HG02884 (cell line): Measurements from ENCODE around the gene LMBR1L.
A peak's percentile ranks its signal among the peaks of the same experiment; 100 is the strongest.
"Not testable (repeated sequence)": the region's sequence is repeated elsewhere in the genome, so short reads cannot be mapped to it uniquely, and the experiment has no call there.

Source experiments
- ATAC-seq: cut with Tn5 transposase; IDR thresholded peaks from one replicate; pipeline ENCODE4 v1.9.1; 2021; ENCODE audit warnings: mild to moderate bottlenecking, moderate library complexity; ENCODE audit not compliant: unreplicated experiment

The LMBR1L gene, protein sequence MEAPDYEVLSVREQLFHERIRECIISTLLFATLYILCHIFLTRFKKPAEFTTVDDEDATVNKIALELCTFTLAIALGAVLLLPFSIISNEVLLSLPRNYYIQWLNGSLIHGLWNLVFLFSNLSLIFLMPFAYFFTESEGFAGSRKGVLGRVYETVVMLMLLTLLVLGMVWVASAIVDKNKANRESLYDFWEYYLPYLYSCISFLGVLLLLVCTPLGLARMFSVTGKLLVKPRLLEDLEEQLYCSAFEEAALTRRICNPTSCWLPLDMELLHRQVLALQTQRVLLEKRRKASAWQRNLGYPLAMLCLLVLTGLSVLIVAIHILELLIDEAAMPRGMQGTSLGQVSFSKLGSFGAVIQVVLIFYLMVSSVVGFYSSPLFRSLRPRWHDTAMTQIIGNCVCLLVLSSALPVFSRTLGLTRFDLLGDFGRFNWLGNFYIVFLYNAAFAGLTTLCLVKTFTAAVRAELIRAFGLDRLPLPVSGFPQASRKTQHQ

DNA sequence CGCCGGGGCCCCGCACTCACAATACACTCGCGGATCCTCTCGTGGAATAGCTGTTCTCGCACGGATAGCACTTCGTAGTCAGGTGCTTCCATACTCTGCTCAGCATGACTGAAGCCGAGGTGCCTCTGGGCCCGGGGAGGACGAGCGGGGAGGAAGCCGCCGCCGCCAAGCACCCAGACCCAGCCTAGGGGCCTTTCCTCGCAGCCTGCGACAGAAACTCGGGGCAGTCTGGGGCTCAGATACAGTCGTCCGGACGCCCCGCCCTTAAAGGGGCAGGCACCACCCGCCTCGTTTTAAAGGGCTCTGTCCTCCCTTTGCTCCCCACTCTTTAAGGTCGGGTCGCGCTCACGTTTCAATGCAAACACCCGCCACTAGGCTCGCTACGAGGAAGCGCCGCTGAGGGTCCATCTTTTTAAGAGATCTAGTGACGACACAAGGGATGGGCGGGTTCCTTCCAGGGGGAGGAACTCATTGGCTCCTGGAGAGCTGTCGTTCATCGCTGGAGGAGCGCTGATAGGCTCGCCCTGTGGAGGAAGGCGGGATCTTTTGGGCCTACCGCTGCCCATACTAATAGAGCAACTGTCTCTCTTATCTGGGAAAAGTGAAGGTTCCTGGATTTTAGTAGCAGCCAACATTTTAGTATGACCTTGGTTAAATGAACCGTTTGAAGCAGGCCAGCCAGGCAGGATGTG is at the start of gene LMBR1L:
LMBR1L (minus strand) TSS at position 384 of the 692 bp plus-strand sequence; CDS start at position 92, 292 bp downstream.
- ATAC-seq, result peak; percentile 97

DNA sequence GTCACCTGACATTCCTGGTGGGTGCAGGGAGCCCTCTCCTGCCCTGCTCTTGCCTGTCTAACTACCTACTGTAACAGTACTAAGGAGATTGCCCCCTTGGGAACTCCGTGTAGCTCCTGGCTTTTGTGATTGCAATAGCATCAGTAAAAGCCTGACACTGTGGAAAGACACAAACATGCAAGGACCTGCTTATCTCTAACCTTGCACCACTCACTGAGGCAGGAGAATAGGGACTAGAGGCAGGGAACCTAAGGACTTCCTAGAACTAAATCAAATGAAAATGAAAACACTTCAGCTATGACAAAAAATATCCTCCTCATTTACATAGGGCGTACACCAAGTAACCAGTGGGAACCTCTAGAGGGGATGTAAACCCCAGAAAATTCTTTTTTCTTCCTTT is 49.8 kb upstream of the LMBR1L start:
- ATAC-seq, result no peak

DNA sequence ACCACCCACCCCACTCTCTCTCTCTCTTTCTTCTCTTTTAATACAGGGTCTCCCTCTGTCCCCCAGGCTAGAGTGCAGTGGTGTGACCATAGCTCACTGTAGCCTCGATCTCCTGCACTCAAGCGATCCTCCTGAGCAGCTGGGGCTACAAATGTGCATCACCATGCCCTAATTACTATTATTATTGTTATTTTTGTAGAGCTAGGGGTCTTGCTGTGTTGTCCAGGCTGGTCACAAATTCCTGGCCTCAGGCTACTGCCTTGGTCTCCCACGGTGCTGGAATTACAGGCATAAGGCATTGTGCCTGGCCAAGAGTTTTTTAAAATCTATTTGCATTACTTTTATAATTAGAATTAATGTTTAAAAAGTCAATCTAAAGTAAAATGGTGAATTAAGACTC is 43.6 kb upstream of the LMBR1L start:
- no peak for ATAC-seq

DNA sequence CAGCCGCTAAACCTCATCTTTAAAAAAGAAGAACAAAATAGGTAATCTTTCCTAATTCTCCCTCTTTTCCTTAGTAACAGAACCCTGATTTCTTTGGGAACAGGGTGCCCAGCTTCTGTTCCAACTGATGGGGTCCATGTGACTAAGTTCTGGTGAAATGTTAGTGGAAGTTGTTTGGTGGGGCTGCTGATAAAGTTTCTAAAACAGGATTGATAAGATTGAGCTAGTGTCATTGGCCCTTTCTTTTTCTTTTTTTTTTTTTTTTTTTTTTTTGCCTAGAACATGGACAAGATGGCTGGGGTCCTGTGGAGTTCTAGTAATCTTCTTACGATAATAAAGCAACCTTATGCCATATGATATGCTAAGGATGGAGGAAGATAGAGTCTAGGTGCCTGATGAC is 36.7 kb upstream of the LMBR1L start:
- no peak for ATAC-seq

DNA sequence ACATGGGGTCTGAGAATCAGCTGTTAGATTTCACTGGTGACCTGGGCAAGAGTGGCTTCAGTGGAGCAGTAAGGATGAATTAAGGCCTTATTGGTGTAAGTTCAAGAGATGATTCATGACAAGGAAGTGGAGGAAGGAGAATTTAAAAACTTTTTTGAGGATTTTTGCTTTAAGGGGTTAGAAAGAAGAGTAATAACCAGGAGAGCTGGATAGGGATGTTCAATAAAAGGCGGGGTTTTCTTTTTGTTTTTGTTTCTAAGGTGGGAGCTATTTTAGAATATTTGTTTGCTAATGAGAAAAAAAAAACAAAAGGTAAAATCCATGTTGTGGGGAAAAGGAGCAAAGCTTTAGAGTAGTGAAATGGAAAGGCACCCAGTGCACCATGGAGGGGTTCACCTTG is 35.8 kb upstream of the LMBR1L start:
- ATAC-seq, result no peak

DNA sequence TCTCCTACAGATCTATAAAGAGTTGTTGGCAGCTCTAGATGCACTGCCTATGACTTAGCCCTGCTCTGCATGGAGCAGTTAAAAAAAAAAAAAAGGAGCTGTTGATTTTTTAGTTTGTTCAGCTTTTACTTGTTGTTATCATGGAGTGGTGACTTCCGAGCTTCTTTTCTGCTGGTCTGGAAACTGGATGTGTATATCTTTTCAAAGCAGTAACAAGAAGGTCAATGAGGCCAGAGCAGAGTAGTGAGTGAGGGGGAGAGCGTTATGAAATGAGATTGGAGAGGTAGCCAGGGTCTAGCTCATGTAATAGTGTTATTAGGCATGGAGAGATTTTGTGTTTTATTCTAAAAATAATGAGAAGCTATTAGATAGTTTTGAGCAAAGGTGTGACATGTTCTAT is 33.7 kb upstream of the LMBR1L start:
- ATAC-seq, result no peak

DNA sequence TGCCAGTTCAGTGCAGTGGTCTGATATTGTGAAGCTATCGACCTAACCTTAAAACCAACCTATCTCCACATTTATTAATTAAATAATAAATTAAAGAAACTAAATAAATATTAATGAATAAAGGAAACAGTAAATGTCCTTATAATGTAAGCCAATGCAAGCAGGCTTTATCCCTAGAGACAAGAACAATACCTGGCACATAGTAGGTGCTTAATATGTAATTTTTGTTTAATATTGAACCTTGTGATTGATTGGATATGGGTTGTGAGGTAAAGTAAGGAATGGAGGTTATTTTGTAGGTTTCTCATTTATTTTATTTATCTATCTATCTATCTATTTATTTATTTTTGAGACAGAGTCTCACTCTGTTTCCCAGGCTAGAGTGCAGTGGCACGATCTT is 28.4 kb upstream of the LMBR1L start:
- ATAC-seq, result no peak

DNA sequence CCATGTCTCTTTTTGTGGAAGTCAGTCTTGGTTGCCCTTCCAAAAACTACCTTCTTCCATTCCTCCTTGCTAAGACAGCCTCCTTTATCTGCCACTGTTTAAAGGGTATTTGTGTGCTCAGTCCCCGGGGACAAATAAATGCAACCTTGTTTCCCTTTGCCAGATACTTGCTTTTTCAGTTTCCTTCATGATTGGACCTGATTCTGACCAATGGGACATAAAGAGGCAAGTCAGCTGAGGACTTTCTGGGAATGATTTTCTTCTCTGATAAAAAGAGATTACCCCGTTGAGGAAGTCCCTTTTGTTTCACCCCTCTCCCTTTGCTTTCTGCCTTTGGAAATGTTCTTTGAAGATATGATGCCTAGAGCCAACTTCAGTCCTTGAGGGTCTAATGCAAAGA is 27.9 kb upstream of the LMBR1L start:
- ATAC-seq, result no peak

DNA sequence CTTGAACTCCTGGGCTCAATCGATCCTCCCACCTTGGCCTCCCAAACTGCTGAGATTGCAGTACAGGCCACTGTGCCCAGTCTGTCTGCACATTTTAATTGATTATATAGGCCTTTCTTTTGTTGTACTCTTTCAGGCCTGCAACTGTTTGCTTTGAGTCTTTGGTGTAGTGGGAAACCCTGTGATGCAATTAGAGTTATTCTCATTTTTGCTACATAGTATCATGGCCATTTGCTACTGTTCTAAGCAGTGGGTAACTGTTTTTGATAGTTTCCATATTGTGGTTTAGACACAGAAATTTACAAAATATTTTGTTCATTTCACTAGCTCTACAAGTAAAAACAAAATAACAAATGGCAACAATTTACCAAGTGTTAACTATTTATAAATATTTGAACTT is 26.8 kb upstream of the LMBR1L start:
- ATAC-seq, result no peak

DNA sequence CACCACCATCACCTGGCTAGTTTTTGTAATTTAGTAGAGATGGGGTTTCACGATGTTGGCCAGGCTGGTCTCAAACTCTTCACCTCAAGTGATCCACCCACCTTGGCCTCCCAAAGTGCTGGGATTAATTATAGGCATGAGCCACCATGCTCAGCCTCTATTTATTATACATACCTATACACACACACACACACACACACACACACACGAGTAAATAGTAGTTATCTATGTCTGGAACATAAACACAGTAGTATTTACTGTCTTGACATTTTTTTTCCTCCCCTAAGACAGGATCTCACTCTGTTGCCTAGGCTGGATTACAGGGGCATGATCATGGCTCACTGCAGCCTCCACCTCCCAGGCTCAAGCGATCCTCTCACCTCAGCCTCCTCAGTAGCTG is 26.4 kb upstream of the LMBR1L start:
- ATAC-seq, result not testable (repeated sequence)

DNA sequence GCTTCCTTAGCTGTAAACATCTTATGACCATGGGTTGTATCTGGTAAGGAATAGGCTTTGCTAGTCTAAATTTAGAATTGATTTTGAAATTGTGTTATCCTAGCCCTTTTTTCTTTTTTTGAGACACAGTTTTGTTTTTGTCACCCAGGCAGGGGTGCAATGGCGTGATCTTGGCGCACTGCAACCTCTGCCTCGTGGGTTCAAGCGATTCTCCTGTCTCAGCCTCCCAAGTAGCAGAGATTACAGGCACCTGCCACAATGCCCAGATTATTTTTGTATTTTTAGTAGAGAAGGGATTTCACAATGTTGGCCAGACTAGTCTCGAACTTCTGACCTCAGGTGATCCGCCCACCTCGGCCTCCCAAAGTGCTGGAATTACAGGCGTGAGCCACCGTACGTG is 22.9 kb upstream of the LMBR1L start:
- ATAC-seq, result no peak

DNA sequence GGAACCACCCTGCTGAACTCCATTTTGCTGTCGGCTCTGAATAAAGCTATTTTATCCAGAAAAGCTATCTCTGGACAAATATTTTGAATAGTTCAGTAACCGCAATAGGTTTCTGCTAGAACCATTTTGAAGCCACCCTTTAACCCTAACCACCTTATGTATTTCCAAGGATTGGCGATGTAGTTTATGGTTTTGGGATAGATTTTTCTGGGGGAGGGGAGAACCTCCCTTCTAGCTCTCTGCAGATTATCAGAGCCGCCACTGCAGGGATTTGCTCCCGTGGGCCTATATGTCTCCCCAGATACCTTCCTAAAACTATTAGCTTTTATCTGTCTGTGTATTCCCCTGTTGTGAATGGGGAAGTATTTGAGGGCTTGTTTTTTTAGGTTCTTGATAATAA is 22.4 kb upstream of the LMBR1L start:
- no peak for ATAC-seq

DNA sequence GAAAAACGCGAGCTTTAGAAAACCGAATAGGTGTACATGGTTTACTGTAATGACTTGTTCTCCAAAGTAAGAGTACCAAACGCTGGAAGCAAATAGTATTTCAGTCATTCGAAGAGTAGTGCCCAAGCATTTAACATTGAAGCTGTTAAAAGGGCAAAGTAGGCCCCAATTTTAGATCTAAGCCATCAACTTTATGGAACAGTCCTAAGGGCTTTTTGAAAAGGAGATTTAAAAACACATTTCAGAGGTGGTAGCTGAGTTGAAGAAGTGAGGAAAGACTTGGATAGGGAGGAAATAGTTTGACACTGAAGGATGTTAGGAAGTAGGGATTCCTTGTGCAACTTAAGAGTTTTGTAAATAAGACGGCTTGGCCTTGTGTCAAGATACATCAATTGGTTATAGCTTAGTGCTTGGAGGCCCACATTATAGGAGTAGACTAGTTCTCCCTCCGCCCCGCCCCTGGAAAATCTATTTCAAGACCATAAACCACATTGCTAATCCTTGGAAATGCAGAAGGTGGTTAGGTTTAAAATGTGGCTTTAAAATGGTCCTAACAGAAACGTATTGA is 21.3 kb upstream of the LMBR1L start:
- no peak for ATAC-seq

DNA sequence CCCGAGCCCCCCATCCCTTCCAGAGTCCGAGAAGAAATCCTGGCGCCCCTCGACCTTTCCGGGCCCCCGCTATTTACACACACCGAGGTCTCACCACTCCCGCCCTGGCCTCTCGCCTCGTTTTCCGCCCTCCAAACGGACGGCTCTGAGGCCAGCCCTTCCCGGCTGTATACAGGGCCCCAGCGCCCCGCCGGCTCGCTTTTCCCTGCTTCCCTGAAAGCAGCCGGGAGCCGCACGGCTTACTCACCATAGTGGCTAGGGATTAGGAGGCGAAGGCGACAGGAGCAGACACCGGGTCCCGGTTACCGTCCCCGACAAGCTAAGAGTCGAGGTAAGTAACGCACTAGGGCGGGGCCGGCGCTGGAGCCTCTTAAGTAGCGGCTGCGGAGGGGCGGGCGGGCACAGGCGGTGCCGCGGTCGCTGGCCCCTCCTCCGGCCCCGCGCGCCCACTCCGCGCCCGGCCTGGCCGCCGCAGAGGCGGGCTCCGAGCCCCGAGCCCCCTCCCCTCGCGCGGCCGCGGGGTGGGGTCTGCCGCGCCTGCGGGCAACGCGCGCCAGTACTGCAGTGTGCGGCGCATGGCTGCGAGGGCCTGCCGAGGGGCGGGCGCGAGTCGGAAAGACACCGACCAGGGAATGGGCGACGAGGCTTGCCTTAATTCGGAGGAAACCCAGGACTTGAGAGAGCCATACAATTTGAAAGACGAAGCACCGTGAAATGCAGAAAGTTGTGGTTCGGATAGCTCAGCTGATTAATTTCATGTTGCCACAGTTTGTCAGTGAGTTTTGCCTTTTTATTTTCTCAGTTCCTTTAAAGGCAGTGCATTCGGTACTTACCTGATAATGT is 20.6 kb upstream of the LMBR1L start, which contains the start of gene TUBA1B:
TUBA1B (minus strand) TSS at position 345 of the 843 bp plus-strand sequence; CDS start at position 250, 95 bp downstream.
- peak; percentile 54 for ATAC-seq

DNA sequence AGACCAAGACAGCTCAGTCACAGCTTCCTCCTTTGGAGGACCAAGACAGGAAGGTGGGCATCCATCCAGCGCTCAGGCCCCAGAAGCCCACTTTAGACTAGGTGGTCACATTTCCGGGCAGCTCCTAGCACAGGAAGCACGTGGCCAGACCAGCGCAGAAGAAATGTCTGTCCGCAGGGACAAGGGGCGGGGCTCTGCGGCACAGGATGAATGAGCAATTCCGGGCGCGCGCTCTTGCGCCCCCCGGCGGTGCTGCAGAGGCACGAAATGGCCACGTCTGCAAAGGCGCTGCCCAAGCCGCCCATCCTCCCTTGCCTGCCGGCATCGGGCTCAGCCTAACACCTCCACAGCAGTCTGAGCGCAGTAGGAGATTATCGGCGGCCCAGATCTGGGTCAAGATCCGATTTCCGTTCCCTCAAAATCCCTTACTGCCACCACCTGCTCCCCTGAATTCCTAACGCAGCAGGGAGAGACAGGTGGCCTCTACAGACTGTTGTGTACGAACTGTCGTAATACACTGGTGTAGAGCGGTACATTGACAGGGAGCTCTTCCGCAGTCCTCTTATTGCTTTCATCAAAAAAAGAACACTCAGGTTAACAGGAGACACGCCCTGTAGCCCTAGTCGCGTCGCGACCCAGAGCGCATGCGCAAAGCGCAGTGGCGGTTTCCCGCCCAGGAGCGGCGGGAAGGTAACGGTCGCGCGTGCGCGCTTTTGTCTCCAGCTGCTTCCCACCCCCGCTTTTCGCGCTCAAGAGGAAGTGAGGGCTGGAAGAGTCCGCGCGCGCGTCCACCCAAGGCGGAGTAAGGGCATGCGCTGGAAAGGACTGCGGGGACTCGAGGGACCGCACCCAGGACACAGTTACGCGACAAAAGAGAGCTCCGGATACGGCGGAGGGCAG is 19.8 kb upstream of the LMBR1L start:
- ATAC-seq, result peak; percentile 45

DNA sequence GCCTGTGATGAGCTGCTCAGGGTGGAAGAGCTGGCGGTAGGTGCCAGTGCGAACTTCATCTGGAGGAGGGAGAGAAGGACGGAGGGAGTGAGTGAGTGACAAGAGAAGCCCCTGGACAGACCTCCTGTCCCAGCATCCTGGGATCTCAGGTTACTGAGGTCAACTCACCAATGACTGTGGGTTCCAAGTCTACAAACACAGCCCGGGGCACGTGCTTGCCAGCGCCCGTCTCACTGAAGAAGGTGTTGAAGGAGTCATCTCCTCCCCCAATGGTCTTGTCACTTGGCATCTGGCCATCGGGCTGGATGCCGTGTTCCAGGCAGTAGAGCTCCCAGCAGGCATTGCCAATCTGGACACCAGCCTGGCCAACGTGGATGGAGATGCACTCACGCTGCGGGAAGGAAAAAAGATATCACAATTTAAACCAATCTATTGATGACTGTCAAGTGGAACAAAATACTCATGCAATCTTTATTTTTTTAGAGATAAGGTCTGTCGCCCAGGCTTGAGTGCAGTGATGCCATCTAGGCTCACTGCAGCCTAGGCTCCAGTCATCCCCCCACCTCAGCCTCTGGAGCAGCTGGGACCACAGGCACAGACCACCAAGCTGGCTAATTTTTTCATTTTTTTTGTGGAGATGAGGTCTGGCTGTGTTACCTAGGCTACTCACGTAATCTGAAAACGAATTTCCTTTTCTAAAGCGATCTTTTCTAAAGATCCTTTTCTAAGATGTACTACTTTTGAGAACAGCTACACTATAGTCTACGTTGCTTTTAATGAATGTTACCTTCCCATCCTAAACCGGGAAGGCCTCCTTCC is 18.9 kb upstream of the LMBR1L start:
- no peak for ATAC-seq

DNA sequence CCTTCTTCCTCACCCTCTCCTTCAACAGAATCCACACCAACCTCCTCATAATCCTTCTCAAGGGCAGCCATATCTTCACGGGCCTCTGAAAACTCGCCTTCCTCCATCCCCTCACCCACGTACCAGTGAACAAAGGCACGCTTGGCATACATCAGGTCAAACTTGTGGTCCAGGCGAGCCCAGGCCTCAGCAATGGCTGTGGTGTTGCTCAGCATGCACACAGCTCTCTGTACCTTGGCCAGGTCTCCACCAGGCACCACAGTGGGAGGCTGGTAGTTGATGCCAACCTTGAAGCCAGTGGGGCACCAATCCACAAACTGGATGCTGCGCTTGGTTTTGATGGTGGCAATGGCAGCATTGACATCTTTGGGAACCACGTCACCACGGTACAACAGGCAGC is 17.3 kb upstream of the LMBR1L start:
- ATAC-seq, result not testable (repeated sequence)

DNA sequence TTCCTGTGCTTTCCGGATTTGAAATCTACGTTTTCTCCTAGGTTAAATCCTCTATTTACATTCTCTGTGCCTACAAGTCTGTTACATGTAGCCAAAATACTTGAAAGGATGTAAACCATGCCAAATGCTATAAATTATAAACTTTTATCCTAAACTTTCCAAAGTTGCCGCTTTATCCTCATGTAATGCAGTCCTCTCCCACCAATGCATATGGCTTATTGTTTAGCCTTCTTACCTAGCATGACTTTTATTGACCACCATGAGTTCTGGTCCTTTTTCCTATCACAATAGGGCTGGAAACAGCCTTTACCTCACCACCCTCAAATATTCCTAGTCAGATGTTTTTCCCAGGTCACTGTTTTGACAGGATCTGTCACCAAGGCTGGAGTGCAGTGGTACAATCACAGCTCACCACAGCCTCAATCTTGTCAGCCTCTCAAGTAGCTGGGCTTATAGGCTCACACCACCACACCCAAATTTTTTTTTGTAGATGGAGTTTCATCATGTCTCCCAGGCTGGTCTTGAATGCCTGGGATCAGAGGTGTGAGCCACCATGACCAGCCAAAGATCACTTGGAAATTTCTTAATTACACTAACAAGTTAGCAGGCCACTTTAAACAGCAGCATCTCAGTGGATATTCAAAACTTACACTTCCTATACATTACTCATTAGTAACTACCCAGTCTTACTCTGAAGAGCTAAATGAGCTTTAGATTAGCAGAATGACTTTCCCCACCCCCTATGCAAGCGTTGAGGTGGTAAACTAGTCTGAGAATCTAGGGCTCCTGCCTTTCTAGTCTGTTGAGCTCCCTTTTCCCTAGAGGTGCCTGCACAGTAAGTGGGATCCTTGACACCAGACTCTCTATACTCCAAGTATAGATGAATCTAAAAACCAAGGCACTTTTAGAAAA is 16.5 kb upstream of the LMBR1L start:
- ATAC-seq, result no peak
